GM23338 (cell line): ENCODE data around the gene CNTNAP5. TPM values are rescaled to one million over a fixed set of nuclear protein-coding genes. Genes with fewer than 3 reads are reported as not detected.

ENCODE experiments used
- ATAC-seq: fragments of 200-7000 bp; cut with Tn5 transposase; 3 replicates; pipeline ENCODE4 v1.9.1; 2020
- DNase-seq: peaks from one replicate; pipeline ENCODE4 v3.0.0-alpha.2; 2015; ENCODE audit warnings: low spot score
- H2AFZ ChIP-seq: fragments of 200-600 bp; sonication (generic); 2 replicates; pipeline ENCODE4 v1.8.0; 2016; ENCODE audit warnings: antibody characterized with exemption, mild to moderate bottlenecking, moderate library complexity
- H3F3A ChIP-seq: fragments of 200-600 bp; sonication (generic); replicated peaks from 2 replicates; pipeline ENCODE4 v1.8.0; 2017; ENCODE audit warnings: antibody characterized with exemption, mixed run types, low read depth
- H3K27ac ChIP-seq: fragments of 200-600 bp; sonication (generic); 2 replicates; pipeline ENCODE4 v1.6.1; 2016; ENCODE audit warnings: low read depth
- H3K27me3 ChIP-seq: fragments of 200-600 bp; sonication (generic); 2 replicates; pipeline ENCODE4 v1.8.0; 2016; ENCODE audit warnings: mild to moderate bottlenecking, mixed run types, moderate library complexity; ENCODE audit not compliant: insufficient read depth
- H3K36me3 ChIP-seq: fragments of 200-600 bp; sonication (generic); 2 replicates; pipeline ENCODE4 v1.8.0; 2016; ENCODE audit warnings: mild to moderate bottlenecking; ENCODE audit not compliant: insufficient read depth
- H3K4me1 ChIP-seq: fragments of 200-600 bp; sonication (generic); 2 replicates; pipeline ENCODE4 v1.8.0; 2016; ENCODE audit warnings: mild to moderate bottlenecking, moderate library complexity; ENCODE audit not compliant: insufficient read depth
- H3K4me2 ChIP-seq: fragments of 200-600 bp; sonication (generic); 2 replicates; pipeline ENCODE4 v1.7.1; 2017; ENCODE audit warnings: mixed run types
- H3K4me3 ChIP-seq: fragments of 200-600 bp; sonication (generic); 2 replicates; pipeline ENCODE4 v1.6.1; 2016; ENCODE audit warnings: mixed run types
- H3K79me2 ChIP-seq: fragments of 200-600 bp; sonication (generic); replicated peaks from 2 replicates; pipeline ENCODE4 v1.8.0; 2017; ENCODE audit warnings: mild to moderate bottlenecking; ENCODE audit not compliant: insufficient read depth
- H3K9me2 ChIP-seq: fragments of 200-600 bp; sonication (generic); 2 replicates; pipeline ENCODE4 v1.8.0; 2017; ENCODE audit not compliant: insufficient read depth
- H4K20me1 ChIP-seq: fragments of 200-600 bp; sonication (generic); replicated peaks from 2 replicates; pipeline ENCODE4 v1.8.0; 2017; ENCODE audit warnings: mild to moderate bottlenecking; ENCODE audit not compliant: insufficient read depth
- H3K27ac Mint-ChIP-seq: 2 replicates; pipeline ENCODE4 v1.8.0; 2020; ENCODE audit warnings: inconsistent platforms, mild to moderate bottlenecking, moderate library complexity, mixed read lengths
- H3K27me3 Mint-ChIP-seq: 3 replicates; pipeline ENCODE4 v1.8.0; 2022; ENCODE audit warnings: low read depth, mild to moderate bottlenecking, moderate library complexity, mixed read lengths, inconsistent platforms; ENCODE audit not compliant: insufficient read depth, poor library complexity
- H3K36me3 Mint-ChIP-seq: 3 replicates; pipeline ENCODE4 v1.8.0; 2021; ENCODE audit warnings: low read depth, mild to moderate bottlenecking, inconsistent platforms, moderate library complexity, mixed read lengths
- H3K4me1 Mint-ChIP-seq: 3 replicates; pipeline ENCODE4 v1.8.0; 2020; ENCODE audit warnings: mild to moderate bottlenecking, inconsistent platforms, mixed read lengths
- H3K4me3 Mint-ChIP-seq: 3 replicates; pipeline ENCODE4 v1.8.0; 2021; ENCODE audit warnings: moderate library complexity, mild to moderate bottlenecking, inconsistent platforms, mixed read lengths
- H3K9me3 Mint-ChIP-seq: 3 replicates; pipeline ENCODE4 v1.8.0; 2020; ENCODE audit warnings: moderate library complexity, mild to moderate bottlenecking, inconsistent platforms, mixed read lengths
- EZH2 ChIP-seq: fragments of 200-600 bp; sonication (generic); IDR thresholded peaks from one replicate; pipeline ENCODE4 v1.8.0; 2017; ENCODE audit warnings: antibody characterized with exemption, mild to moderate bottlenecking, low read depth; ENCODE audit not compliant: unreplicated experiment
- EZH2phosphoT487 ChIP-seq: fragments of 200-600 bp; sonication (generic); IDR thresholded peaks from one replicate; pipeline ENCODE4 v1.8.1; 2018; ENCODE audit warnings: antibody characterized with exemption; ENCODE audit not compliant: unreplicated experiment
- JUNB ChIP-seq: IDR thresholded peaks from one replicate; pipeline ENCODE4 v1.6.1; 2016; ENCODE audit warnings: antibody characterized with exemption; ENCODE audit not compliant: unreplicated experiment
- NANOG ChIP-seq: IDR thresholded peaks from 2 replicates; pipeline ENCODE4 v1.6.1; 2016; ENCODE audit warnings: antibody characterized with exemption, borderline replicate concordance
- ZNF331 ChIP-seq: fragments of 250-450 bp; sonication (Bioruptor Pico); IDR thresholded peaks from 2 replicates; pipeline ENCODE4 v1.5.0; 2020; ENCODE audit warnings: low read depth, mild to moderate bottlenecking, moderate library complexity
- polyA plus RNA-seq: library from polyadenylated mRNA; unstranded; fragments of >200 nt; fragmentation: Nextera tagmentation; extraction: Ambion mirVana; gene quantifications from 2 replicates; pipeline ENCODE4 v1.2.1, GENCODE V29; 2016
- total RNA-seq: library from RNA; depleted of rRNA; stranded (reverse); fragments of >200 nt; shearing (Covaris generic); gene quantifications from 2 replicates; pipeline ENCODE4 v1.2.3, GENCODE V29; 2014
- TF ChIP-seq, protein P1 (sequence below), 2 experiments: fragments of 200-600 bp in 1 of 2; sonication (generic) in 1 of 2; conservative IDR thresholded peaks; 2 replicates each; pipeline versions ENCODE4 v1.5.1 to v1.6.1; 2016 to 2017; ENCODE audit warnings: antibody characterized with exemption in 2 of 2, low read depth in 2 of 2, mild to moderate bottlenecking in 2 of 2, moderate library complexity in 1 of 2
- TF ChIP-seq, protein P2 (sequence below): IDR thresholded peaks from 2 replicates; pipeline ENCODE4 v1.6.1; 2016; ENCODE audit warnings: antibody characterized with exemption
- TF ChIP-seq, protein P3 (sequence below): fragments of 250-450 bp; sonication (Bioruptor Pico); IDR thresholded peaks from 2 replicates; pipeline ENCODE4 v1.5.0; 2020; ENCODE audit warnings: mild to moderate bottlenecking, moderate library complexity

Gene CNTNAP5
- total and polyA plus RNA-seq, 2 experiments from 2014 or later, result 0.49 to 0.50 TPM

DNA sequence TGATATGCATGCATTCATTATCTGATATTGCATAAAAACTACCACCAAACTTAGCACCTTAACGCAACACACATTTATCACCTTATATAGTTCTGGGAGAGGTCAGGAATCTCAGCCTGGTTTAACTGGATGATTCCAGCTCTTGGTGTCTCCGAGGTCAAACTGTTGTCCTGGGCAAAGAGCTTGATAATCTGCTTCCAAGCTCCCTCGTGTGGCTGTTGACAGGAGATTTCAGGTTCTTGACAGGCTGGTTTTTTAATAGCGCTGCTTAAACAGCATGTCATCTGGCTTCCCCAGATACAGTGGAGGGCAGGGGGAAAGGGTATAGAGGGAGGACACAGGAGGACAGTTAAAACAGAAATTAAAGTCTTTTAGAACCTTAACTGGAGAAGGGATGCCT lies 785.0 kb downstream of the CNTNAP5 start:
- H3K4me1 ChIP-seq, result no peaks in the 10 kb centered on the region
- TF ChIP-seq, protein P1, sequence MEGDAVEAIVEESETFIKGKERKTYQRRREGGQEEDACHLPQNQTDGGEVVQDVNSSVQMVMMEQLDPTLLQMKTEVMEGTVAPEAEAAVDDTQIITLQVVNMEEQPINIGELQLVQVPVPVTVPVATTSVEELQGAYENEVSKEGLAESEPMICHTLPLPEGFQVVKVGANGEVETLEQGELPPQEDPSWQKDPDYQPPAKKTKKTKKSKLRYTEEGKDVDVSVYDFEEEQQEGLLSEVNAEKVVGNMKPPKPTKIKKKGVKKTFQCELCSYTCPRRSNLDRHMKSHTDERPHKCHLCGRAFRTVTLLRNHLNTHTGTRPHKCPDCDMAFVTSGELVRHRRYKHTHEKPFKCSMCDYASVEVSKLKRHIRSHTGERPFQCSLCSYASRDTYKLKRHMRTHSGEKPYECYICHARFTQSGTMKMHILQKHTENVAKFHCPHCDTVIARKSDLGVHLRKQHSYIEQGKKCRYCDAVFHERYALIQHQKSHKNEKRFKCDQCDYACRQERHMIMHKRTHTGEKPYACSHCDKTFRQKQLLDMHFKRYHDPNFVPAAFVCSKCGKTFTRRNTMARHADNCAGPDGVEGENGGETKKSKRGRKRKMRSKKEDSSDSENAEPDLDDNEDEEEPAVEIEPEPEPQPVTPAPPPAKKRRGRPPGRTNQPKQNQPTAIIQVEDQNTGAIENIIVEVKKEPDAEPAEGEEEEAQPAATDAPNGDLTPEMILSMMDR (conservative IDR thresholded peaks at IDR 0.05; ENCODE audit: low read depth in 2 of 2), result peak; percentile 59 to 76
- TF ChIP-seq NANOG (no peak), JUNB (no peak), ZNF331 (no peak)
- Mint-ChIP-seq H3K4me1 (no peaks in the 10 kb centered on the region), H3K36me3 (no peaks in the 10 kb centered on the region), H3K27ac (no peak overlapping the region), H3K27me3 (no peaks in the 10 kb centered on the region), H3K9me3 (no peaks in the 10 kb centered on the region), H3K4me3 (no peak overlapping the region)
- no peak overlapping the region for H3K27ac ChIP-seq
- DNase-seq (peak; percentile 68), ATAC-seq (peak; percentile 80)
- no peaks in the 10 kb centered on the region for H3K36me3 ChIP-seq
- H3K27me3 ChIP-seq, result no peaks in the 10 kb centered on the region
- no peak overlapping the region for H3K4me3 ChIP-seq
- H3F3A ChIP-seq, result no peaks in the 10 kb centered on the region
- no peak overlapping the region for H2AFZ ChIP-seq
- peaks cover 12% of the 10 kb centered on the region; the same call in 1 of the 2 replicates for H3K9me2 ChIP-seq
- H3K4me2 ChIP-seq, result no peak overlapping the region
- H3K79me2 ChIP-seq, result no peaks in the 10 kb centered on the region
- no peaks in the 10 kb centered on the region for H4K20me1 ChIP-seq

DNA sequence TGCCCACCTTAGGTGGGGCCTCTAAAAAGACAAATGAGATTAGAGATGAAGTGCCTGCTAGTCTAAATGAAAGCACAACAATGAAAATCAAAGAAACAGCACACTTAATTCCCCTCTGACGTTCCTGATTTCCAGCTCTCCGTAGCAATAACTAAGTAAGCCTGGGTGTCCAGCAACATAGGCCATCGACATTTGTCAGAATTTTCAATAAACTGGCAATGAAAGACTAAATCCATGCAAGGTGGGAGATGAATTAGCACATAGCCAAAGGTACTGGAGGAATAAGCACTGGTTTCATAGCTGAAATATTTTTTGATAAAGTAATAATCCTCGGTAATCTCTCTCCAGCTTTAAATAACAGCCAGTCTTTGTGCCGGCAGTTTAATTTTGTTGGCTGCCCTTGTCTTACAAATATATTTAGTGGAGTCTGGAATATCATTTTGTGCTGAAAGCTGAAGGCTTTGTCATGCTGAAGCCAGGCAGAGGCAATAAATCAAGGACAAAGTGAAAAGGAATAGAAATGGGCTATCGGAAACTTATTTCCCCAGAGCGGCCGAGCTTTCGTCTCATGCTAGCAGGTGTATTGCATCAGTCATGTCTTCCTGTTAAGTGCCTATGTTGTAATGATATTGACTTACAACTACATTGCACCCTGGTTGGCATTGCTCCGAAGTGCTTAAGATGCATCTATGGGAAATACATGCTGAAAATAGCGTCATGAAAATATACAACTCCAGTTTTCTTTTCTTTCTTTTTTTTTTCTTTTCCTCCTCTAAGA lies 790.1 kb downstream of the CNTNAP5 start:
- no peak for ATAC-seq

More for the DNA sequence above, 790.1 kb downstream of the CNTNAP5 start:
- H2AFZ ChIP-seq, result 0 out of 2 replicates have a peak overlapping the region, but pooled peaks have one; percentile 49
- H3K4me3 Mint-ChIP-seq, result no peak overlapping the region
- H3K36me3 ChIP-seq, result no peaks in the 10 kb centered on the region
- no peaks in the 10 kb centered on the region for H4K20me1 ChIP-seq
- no peak overlapping the region for H3K4me2 ChIP-seq
- no peaks in the 10 kb centered on the region for H3F3A ChIP-seq
- H3K27me3 Mint-ChIP-seq, result no peaks in the 10 kb centered on the region
- H3K27me3 ChIP-seq, result no peaks in the 10 kb centered on the region
- H3K27ac ChIP-seq, result no peak overlapping the region
- TF ChIP-seq EZH2phosphoT487 (no peak), EZH2 (no peak)
- TF ChIP-seq, protein P2, sequence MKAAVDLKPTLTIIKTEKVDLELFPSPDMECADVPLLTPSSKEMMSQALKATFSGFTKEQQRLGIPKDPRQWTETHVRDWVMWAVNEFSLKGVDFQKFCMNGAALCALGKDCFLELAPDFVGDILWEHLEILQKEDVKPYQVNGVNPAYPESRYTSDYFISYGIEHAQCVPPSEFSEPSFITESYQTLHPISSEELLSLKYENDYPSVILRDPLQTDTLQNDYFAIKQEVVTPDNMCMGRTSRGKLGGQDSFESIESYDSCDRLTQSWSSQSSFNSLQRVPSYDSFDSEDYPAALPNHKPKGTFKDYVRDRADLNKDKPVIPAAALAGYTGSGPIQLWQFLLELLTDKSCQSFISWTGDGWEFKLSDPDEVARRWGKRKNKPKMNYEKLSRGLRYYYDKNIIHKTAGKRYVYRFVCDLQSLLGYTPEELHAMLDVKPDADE, result no peak
- TF ChIP-seq, protein P3, sequence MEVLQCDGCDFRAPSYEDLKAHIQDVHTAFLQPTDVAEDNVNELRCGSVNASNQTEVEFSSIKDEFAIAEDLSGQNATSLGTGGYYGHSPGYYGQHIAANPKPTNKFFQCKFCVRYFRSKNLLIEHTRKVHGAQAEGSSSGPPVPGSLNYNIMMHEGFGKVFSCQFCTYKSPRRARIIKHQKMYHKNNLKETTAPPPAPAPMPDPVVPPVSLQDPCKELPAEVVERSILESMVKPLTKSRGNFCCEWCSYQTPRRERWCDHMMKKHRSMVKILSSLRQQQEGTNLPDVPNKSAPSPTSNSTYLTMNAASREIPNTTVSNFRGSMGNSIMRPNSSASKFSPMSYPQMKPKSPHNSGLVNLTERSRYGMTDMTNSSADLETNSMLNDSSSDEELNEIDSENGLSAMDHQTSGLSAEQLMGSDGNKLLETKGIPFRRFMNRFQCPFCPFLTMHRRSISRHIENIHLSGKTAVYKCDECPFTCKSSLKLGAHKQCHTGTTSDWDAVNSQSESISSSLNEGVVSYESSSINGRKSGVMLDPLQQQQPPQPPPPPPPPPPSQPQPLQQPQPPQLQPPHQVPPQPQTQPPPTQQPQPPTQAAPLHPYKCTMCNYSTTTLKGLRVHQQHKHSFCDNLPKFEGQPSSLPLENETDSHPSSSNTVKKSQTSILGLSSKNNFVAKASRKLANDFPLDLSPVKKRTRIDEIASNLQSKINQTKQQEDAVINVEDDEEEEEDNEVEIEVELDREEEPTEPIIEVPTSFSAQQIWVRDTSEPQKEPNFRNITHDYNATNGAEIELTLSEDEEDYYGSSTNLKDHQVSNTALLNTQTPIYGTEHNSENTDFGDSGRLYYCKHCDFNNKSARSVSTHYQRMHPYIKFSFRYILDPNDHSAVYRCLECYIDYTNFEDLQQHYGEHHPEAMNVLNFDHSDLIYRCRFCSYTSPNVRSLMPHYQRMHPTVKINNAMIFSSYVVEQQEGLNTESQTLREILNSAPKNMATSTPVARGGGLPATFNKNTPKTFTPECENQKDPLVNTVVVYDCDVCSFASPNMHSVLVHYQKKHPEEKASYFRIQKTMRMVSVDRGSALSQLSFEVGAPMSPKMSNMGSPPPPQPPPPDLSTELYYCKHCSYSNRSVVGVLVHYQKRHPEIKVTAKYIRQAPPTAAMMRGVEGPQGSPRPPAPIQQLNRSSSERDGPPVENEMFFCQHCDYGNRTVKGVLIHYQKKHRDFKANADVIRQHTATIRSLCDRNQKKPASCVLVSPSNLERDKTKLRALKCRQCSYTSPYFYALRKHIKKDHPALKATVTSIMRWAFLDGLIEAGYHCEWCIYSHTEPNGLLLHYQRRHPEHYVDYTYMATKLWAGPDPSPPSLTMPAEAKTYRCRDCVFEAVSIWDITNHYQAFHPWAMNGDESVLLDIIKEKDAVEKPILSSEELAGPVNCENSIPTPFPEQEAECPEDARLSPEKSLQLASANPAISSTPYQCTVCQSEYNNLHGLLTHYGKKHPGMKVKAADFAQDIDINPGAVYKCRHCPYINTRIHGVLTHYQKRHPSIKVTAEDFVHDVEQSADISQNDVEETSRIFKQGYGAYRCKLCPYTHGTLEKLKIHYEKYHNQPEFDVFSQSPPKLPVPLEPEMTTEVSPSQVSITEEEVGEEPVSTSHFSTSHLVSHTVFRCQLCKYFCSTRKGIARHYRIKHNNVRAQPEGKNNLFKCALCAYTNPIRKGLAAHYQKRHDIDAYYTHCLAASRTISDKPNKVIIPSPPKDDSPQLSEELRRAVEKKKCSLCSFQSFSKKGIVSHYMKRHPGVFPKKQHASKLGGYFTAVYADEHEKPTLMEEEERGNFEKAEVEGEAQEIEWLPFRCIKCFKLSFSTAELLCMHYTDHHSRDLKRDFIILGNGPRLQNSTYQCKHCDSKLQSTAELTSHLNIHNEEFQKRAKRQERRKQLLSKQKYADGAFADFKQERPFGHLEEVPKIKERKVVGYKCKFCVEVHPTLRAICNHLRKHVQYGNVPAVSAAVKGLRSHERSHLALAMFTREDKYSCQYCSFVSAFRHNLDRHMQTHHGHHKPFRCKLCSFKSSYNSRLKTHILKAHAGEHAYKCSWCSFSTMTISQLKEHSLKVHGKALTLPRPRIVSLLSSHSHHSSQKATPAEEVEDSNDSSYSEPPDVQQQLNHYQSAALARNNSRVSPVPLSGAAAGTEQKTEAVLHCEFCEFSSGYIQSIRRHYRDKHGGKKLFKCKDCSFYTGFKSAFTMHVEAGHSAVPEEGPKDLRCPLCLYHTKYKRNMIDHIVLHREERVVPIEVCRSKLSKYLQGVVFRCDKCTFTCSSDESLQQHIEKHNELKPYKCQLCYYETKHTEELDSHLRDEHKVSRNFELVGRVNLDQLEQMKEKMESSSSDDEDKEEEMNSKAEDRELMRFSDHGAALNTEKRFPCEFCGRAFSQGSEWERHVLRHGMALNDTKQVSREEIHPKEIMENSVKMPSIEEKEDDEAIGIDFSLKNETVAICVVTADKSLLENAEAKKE, result no peak
- no peaks in the 10 kb centered on the region for H3K9me3 Mint-ChIP-seq
- no peaks in the 10 kb centered on the region for H3K4me1 Mint-ChIP-seq
- H3K79me2 ChIP-seq, result no peaks in the 10 kb centered on the region
- peaks cover 21% of the 10 kb centered on the region; the same call in 1 of the 2 replicates for H3K9me2 ChIP-seq
- H3K4me1 ChIP-seq, result no peaks in the 10 kb centered on the region
- H3K4me3 ChIP-seq, result no peak overlapping the region
- no peak overlapping the region for H3K27ac Mint-ChIP-seq
- no peaks in the 10 kb centered on the region for H3K36me3 Mint-ChIP-seq
- no peak for DNase-seq
